Sigmoid colon (tissue), 7 donors: ENCODE measurements around the gene SNIP1. TPM values are rescaled to one million over a fixed set of nuclear protein-coding genes. Genes with fewer than 3 reads are reported as not detected.

Experiments
- DNase-seq: peaks from one replicate; pipeline ENCODE4 v3.0.0-alpha.2; 2019
- H3K27ac ChIP-seq, 4 donors: fragments of 200-600 bp; sonication (generic); one replicate each; pipeline ENCODE4 v1.5.1; 2016 to 2019; ENCODE audit warnings: mild to moderate bottlenecking in 1 of 4
- H3K27me3 ChIP-seq, 3 donors: fragments of 200-600 bp; sonication (generic); one replicate each; pipeline ENCODE4 v1.5.1; 2019; ENCODE audit warnings: mild to moderate bottlenecking in 1 of 3
- H3K36me3 ChIP-seq, 4 donors: fragments of 200-600 bp; sonication (generic); one replicate each; pipeline ENCODE4 v1.5.1; 2016 to 2019
- H3K4me1 ChIP-seq, 4 donors: fragments of 200-600 bp; sonication (generic); one replicate each; pipeline ENCODE4 v1.5.1; 2017 to 2019
- H3K4me3 ChIP-seq, 4 donors: fragments of 200-600 bp; sonication (generic); one replicate each; pipeline ENCODE4 v1.5.1; 2017 to 2019; ENCODE audit warnings: mild to moderate bottlenecking in 2 of 4, moderate library complexity in 1 of 4
- H3K9me3 ChIP-seq, 4 donors: fragments of 200-600 bp in 3 of 4; sonication (generic) in 3 of 4; one replicate each; pipeline versions ENCODE4 v1.5.1 to v1.6.1; 2013 to 2019
- CTCF ChIP-seq, 4 experiments: fragments of 450-650 bp in 3 of 4; fragments of 200-600 bp in 1 of 4; IDR thresholded peaks; one replicate each; pipeline ENCODE4 v1.5.1; 2016 to 2019; ENCODE audit warnings: antibody characterized with exemption in 4 of 4, mild to moderate bottlenecking in 3 of 4, moderate library complexity in 2 of 4
- EP300 ChIP-seq, 4 donors: sonication (generic); formaldehyde crosslinking; IDR thresholded peaks; one replicate each; pipeline ENCODE4 v1.6.1; 2017; ENCODE audit warnings: antibody characterized with exemption in 4 of 4
- POLR2A ChIP-seq, 2 donors: fragments of 450-650 bp; IDR thresholded peaks; one replicate each; pipeline ENCODE4 v1.6.1; 2016; ENCODE audit warnings: antibody characterized with exemption in 2 of 2, mild to moderate bottlenecking in 2 of 2, moderate library complexity in 2 of 2
- POLR2AphosphoS5 ChIP-seq, 4 donors: sonication (generic); formaldehyde crosslinking; IDR thresholded peaks; one replicate each; pipeline ENCODE4 v1.6.1; 2017; ENCODE audit warnings: antibody characterized with exemption in 4 of 4
- WGBS, 2 donors: extraction: QIAGEN DNeasy Blood & Tissue Kit; methylation state at CpG; one replicate each; pipeline ENCODE4 v1.1.7; 2013; 5-methylcytosine and 5-hydroxymethylcytosine counted together
- intact Hi-C: fragments of 100-400 bp; cut with DNase I; formaldehyde crosslinking; loops from one replicate; pipeline ENCODE4 v1.15.1; 2023
- polyA plus RNA-seq, 3 donors: library from polyadenylated mRNA; stranded (reverse); fragments of 200-250 nt; gene quantifications; one replicate each; pipeline ENCODE4 v1.2.3, GENCODE V29; 2013
- small RNA-seq, 3 donors: library from RNA; depleted of rRNA; stranded (forward); fragments of <200 nt; gene quantifications; one replicate each; pipeline ENCODE3, GENCODE V24; 2016
- total RNA-seq, 4 donors: library from RNA; depleted of rRNA; stranded (reverse); fragments of >200 nt; gene quantifications; one replicate each; pipeline ENCODE4 v1.1.0, GENCODE V29; 2016
- donor health status: healthy with polysubstance abuse.
- donor health status: Bipolar disorder and iron deficiency.
- donor health status: healthy.

The SNIP1 gene
- total and polyA plus RNA-seq, 7 donors, result 3.6 to 20.4 (median 7.2) TPM

DNA sequence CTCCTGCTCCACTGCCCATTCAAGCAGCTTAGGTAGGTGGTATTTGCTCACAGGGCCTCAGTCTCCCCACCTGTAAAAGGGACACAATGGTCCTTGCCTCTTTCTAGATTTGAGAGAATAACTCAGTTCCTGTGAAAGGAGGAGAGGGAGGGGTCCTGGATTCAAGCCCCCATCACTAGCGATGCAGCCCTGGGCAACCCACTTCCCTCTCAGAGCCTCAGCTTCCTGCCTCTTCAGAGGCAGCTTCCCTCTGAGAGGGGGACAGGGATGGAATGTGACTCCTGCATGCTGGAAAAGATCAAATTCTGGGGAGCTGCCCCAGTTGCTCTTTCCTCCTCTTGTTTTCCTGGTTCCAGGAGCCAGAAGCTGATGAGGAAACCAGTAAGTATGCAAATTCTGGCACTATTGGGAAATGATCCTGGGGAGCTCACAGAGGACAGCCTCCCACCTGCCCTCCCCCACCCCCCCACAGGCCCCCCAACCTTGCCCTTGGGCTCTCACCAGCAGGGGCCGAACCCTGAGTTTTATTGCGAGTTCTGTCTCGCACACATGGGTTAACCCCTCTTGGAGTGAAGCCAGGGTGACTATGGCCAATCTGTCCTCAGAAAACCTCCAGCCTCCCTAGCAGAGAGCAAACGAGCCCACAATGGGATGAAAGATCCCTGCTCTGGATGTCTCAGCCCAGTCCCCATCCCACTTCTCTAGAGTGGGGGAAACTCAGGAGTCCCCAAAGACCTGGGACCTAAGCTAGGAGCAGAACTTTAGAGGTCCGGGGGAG is 68.0 kb downstream of the SNIP1 start:
- intact Hi-C loops, result no loop called here
- Histone ChIP-seq H3K27me3 (no peaks in the 10 kb centered on the region), H3K36me3 (peaks cover 20 to 63% (median 42%) of the 10 kb centered on the region in 4 donors), H3K4me3 (no peak overlapping the region), H3K4me1 (peaks cover 0 to 34% (median 28%) of the 10 kb centered on the region in 4 donors), H3K27ac (peak overlapping the region; percentile 72 to 79 (median 76)), H3K9me3 (no peaks in the 10 kb centered on the region)
- WGBS, 2 donors, result 38 to 55% methylated on average over 6 of the region's 6 CpGs
- no peak for DNase-seq
- no peak for TF ChIP-seq POLR2A (IDR thresholded peaks at IDR 0.05)
- TF ChIP-seq CTCF (IDR thresholded peaks at IDR 0.05), result no peak
- no peak for TF ChIP-seq POLR2AphosphoS5 (IDR thresholded peaks at IDR 0.05)
- no peak for TF ChIP-seq EP300 (IDR thresholded peaks at IDR 0.05)

Small RNAs within 50 kb of the gene (small RNA-seq; reads per million reads assigned to genes)
- gene AL034379.1 (0 reads per million in 3 donors), gene MIR5581 (0 reads per million in 3 donors)

Other genes starting within 250 kb of the SNIP1 start
- 10 to 100 TPM in 1 of 4 donors, 1 to 10 TPM in 3; 7.4 to 25.8 (median 8.5) TPM for gene ZC3H12A, start 79.7 kb downstream of the SNIP1 start, total RNA-seq
- gene ZC3H12A, start 79.7 kb downstream of the SNIP1 start, polyA plus RNA-seq, result 10 to 100 TPM; 14.4 to 72.4 (median 15.3) TPM
- 10 to 100 TPM; 64.0 to 84.5 (median 79.9) TPM for gene MEAF6, start 39.5 kb downstream of the SNIP1 start, total RNA-seq
- gene MEAF6, start 39.5 kb downstream of the SNIP1 start, polyA plus RNA-seq, result 10 to 100 TPM; 43.0 to 51.6 (median 50.5) TPM
- gene DNALI1, start 2.6 kb upstream of the SNIP1 start, total RNA-seq, result 10 to 100 TPM in 2 of 4 donors, 1 to 10 TPM in 2; 7.5 to 13.0 (median 9.3) TPM
- 1 to 10 TPM; 4.6 to 6.6 (median 4.8) TPM for gene DNALI1, start 2.6 kb upstream of the SNIP1 start, polyA plus RNA-seq
- gene GNL2, start 41.6 kb upstream of the SNIP1 start, total RNA-seq, result 10 to 100 TPM; 26.7 to 50.4 (median 29.6) TPM
- gene GNL2, start 41.6 kb upstream of the SNIP1 start, polyA plus RNA-seq, result 10 to 100 TPM; 25.2 to 33.0 (median 25.2) TPM
- 1 to 10 TPM in 1 of 4 donors, under 1 TPM in 3; 0.41 to 2.2 (median 0.77) TPM for gene RSPO1, start 80.6 kb upstream of the SNIP1 start, total RNA-seq
- gene RSPO1, start 80.6 kb upstream of the SNIP1 start, polyA plus RNA-seq, result 1 to 10 TPM in 1 of 3 donors, under 1 TPM in 2; 0.46 to 1.8 (median 0.92) TPM
- under 1 TPM in 3 of 4 donors, not detected in 1; under 0.01 to 0.55 (median 0.16) TPM for gene CDCA8, start 138.2 kb upstream of the SNIP1 start, total RNA-seq
- 10 to 100 TPM in 1 of 3 donors, 1 to 10 TPM in 2; 4.8 to 21.4 (median 6.7) TPM for gene CDCA8, start 138.2 kb upstream of the SNIP1 start, polyA plus RNA-seq
- gene EPHA10, start 210.8 kb upstream of the SNIP1 start, total RNA-seq, result under 1 TPM; 0.14 to 0.83 (median 0.52) TPM
- 10 to 100 TPM in 1 of 3 donors, 1 to 10 TPM in 2; 5.4 to 33.3 (median 7.6) TPM for gene EPHA10, start 210.8 kb upstream of the SNIP1 start, polyA plus RNA-seq
- gene MANEAL, start 239.6 kb upstream of the SNIP1 start, total RNA-seq, result 1 to 10 TPM; 1.1 to 1.8 (median 1.4) TPM
- 1 to 10 TPM in 2 of 3 donors, under 1 TPM in 1; 0.60 to 5.2 (median 1.2) TPM for gene MANEAL, start 239.6 kb upstream of the SNIP1 start, polyA plus RNA-seq